HepG2 (cell line): ENCODE measurements around the gene FBXO24. TPM values are rescaled to one million over a fixed set of nuclear protein-coding genes. Genes with fewer than 3 reads are reported as not detected.

Source experiments
- EHMT2 ChIP-seq: fragments of 200-600 bp; sonication (generic); IDR thresholded peaks from 2 replicates; pipeline ENCODE4 v1.7.0; 2017; ENCODE audit warnings: antibody characterized with exemption, low read depth, low read length, borderline replicate concordance
- HOXA7 ChIP-seq: sonication (generic); formaldehyde crosslinking; IDR thresholded peaks from 2 replicates; pipeline ENCODE4 v1.8.1; 2022; ENCODE audit warnings: mild to moderate bottlenecking, missing genetic modification reagents, moderate library complexity
- SAP130 ChIP-seq: IDR thresholded peaks from 2 replicates; pipeline ENCODE4 v1.6.1; 2016; ENCODE audit warnings: low read depth
- SNAPC2 ChIP-seq: sonication (generic); formaldehyde crosslinking; IDR thresholded peaks from 2 replicates; pipeline ENCODE4 v1.8.1; 2022; ENCODE audit warnings: mild to moderate bottlenecking, missing genetic modification reagents
- SP4 ChIP-seq: sonication (generic); formaldehyde crosslinking; IDR thresholded peaks from 2 replicates; pipeline ENCODE4 v1.8.1; 2023; ENCODE audit warnings: mild to moderate bottlenecking, missing genetic modification reagents
- ZNF282 ChIP-seq: fragments of 450-650 bp; IDR thresholded peaks from 2 replicates; pipeline ENCODE4 v1.6.1; 2018; ENCODE audit not compliant: partially characterized antibody
- ZNF484 ChIP-seq: sonication (generic); formaldehyde crosslinking; IDR thresholded peaks from 2 replicates; pipeline ENCODE4 v1.5.1; 2020; ENCODE audit warnings: mild to moderate bottlenecking, low read depth, missing genetic modification reagents, borderline replicate concordance
- ZNF629 ChIP-seq: sonication (generic); formaldehyde crosslinking; conservative IDR thresholded peaks from 2 replicates; pipeline ENCODE4 v1.5.0; 2020; ENCODE audit warnings: missing genetic modification reagents
- ZNF782 ChIP-seq: sonication (generic); formaldehyde crosslinking; IDR thresholded peaks from 2 replicates; pipeline ENCODE4 v1.4.0; 2020; ENCODE audit warnings: missing genetic modification reagents, mild to moderate bottlenecking, borderline replicate concordance
- ZNF839 ChIP-seq: sonication (generic); formaldehyde crosslinking; IDR thresholded peaks from 2 replicates; pipeline ENCODE4 v1.4.0; 2020; ENCODE audit warnings: missing genetic modification reagents, mild to moderate bottlenecking, borderline replicate concordance
- polyA plus RNA-seq, 8 experiments: library from polyadenylated mRNA; depleted of rRNA in 3 of 8; stranded (reverse) in 7 of 8; unstranded in 1 of 8; fragments of >200 nt; fragmentation: Illumina TruSeq in 4 of 8; extraction: Trizol in 4 of 8; gene quantifications; 2 replicates each; pipeline versions ENCODE4 v1.2.1 to v1.2.3, GENCODE V29; 2011 to 2016; ENCODE audit warnings: low read depth in 4 of 8, missing spikeins in 1 of 8, mixed read lengths in 1 of 8; ENCODE audit not compliant: insufficient read depth in 1 of 8
- total RNA-seq, 5 experiments: library from RNA; depleted of rRNA; stranded (reverse); fragments of >200 nt; fragmentation: Illumina TruSeq; extraction: Trizol; gene quantifications; 2 replicates each; pipeline ENCODE4 v1.2.3, GENCODE V29; 2016; ENCODE audit warnings: low read depth in 1 of 5
- TF ChIP-seq, protein P1 (sequence below): sonication (generic); formaldehyde crosslinking; IDR thresholded peaks from 2 replicates; pipeline ENCODE4 v1.4.0; 2020; ENCODE audit warnings: missing genetic modification reagents
- TF ChIP-seq, protein P2 (sequence below): sonication (generic); formaldehyde crosslinking; IDR thresholded peaks from 2 replicates; pipeline ENCODE4 v1.4.0; 2020; ENCODE audit warnings: missing genetic modification reagents
- TF ChIP-seq, protein P3 (sequence below): sonication (generic); formaldehyde crosslinking; IDR thresholded peaks from 2 replicates; pipeline ENCODE4 v1.4.0; 2020; ENCODE audit warnings: missing genetic modification reagents
- TF ChIP-seq, protein P4 (sequence below): sonication (generic); formaldehyde crosslinking; IDR thresholded peaks from 2 replicates; pipeline ENCODE4 v1.4.0; 2020; ENCODE audit warnings: missing genetic modification reagents

Gene FBXO24
- total and polyA plus RNA-seq, 2 of the 13 experiments (the other 11 are each of a cell fraction or from before 2014, with no cell fraction given) = 0.20 to 0.55 TPM

DNA sequence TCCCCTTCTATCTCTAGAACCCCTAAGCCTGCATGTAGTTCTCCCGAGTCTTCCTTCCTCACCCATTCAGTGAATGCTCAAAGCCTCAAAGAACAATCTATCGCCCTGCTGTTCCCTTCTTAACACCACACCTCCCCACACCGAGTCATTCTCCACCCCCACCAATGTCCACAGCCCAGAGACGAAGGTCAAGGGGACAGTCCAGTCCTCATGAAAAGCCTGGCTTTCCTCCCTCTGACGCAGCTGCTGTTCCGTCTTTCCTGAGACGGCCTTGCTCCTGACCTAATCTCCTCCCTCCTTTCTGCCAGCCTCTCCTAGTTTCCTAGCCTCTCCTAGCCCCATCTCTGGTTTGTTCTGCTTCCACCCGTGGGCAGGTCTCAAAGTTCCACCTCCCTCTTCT lies 35.4 kb downstream of the FBXO24 start (continued):
- TF ChIP-seq, protein P1, sequence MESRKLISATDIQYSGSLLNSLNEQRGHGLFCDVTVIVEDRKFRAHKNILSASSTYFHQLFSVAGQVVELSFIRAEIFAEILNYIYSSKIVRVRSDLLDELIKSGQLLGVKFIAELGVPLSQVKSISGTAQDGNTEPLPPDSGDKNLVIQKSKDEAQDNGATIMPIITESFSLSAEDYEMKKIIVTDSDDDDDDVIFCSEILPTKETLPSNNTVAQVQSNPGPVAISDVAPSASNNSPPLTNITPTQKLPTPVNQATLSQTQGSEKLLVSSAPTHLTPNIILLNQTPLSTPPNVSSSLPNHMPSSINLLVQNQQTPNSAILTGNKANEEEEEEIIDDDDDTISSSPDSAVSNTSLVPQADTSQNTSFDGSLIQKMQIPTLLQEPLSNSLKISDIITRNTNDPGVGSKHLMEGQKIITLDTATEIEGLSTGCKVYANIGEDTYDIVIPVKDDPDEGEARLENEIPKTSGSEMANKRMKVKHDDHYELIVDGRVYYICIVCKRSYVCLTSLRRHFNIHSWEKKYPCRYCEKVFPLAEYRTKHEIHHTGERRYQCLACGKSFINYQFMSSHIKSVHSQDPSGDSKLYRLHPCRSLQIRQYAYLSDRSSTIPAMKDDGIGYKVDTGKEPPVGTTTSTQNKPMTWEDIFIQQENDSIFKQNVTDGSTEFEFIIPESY (CRISPR knock-in tag) = 0 out of 2 replicates have a peak, but pooled peaks have one; percentile 6
- TF ChIP-seq ZNF839 (CRISPR knock-in tag) = no peak
- no peak for TF ChIP-seq ZNF282
- TF ChIP-seq EHMT2 = no peak
- TF ChIP-seq, protein P2, sequence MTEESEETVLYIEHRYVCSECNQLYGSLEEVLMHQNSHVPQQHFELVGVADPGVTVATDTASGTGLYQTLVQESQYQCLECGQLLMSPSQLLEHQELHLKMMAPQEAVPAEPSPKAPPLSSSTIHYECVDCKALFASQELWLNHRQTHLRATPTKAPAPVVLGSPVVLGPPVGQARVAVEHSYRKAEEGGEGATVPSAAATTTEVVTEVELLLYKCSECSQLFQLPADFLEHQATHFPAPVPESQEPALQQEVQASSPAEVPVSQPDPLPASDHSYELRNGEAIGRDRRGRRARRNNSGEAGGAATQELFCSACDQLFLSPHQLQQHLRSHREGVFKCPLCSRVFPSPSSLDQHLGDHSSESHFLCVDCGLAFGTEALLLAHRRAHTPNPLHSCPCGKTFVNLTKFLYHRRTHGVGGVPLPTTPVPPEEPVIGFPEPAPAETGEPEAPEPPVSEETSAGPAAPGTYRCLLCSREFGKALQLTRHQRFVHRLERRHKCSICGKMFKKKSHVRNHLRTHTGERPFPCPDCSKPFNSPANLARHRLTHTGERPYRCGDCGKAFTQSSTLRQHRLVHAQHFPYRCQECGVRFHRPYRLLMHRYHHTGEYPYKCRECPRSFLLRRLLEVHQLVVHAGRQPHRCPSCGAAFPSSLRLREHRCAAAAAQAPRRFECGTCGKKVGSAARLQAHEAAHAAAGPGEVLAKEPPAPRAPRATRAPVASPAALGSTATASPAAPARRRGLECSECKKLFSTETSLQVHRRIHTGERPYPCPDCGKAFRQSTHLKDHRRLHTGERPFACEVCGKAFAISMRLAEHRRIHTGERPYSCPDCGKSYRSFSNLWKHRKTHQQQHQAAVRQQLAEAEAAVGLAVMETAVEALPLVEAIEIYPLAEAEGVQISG (CRISPR knock-in tag) = no peak
- TF ChIP-seq HOXA7 (CRISPR knock-in tag) = no peak
- TF ChIP-seq ZNF782 (CRISPR knock-in tag) = no peak
- no peak for TF ChIP-seq SNAPC2
- TF ChIP-seq SAP130 (CRISPR knock-in tag) = peak; percentile 43
- no peak for TF ChIP-seq ZNF484 (CRISPR knock-in tag)
- TF ChIP-seq, protein P3, sequence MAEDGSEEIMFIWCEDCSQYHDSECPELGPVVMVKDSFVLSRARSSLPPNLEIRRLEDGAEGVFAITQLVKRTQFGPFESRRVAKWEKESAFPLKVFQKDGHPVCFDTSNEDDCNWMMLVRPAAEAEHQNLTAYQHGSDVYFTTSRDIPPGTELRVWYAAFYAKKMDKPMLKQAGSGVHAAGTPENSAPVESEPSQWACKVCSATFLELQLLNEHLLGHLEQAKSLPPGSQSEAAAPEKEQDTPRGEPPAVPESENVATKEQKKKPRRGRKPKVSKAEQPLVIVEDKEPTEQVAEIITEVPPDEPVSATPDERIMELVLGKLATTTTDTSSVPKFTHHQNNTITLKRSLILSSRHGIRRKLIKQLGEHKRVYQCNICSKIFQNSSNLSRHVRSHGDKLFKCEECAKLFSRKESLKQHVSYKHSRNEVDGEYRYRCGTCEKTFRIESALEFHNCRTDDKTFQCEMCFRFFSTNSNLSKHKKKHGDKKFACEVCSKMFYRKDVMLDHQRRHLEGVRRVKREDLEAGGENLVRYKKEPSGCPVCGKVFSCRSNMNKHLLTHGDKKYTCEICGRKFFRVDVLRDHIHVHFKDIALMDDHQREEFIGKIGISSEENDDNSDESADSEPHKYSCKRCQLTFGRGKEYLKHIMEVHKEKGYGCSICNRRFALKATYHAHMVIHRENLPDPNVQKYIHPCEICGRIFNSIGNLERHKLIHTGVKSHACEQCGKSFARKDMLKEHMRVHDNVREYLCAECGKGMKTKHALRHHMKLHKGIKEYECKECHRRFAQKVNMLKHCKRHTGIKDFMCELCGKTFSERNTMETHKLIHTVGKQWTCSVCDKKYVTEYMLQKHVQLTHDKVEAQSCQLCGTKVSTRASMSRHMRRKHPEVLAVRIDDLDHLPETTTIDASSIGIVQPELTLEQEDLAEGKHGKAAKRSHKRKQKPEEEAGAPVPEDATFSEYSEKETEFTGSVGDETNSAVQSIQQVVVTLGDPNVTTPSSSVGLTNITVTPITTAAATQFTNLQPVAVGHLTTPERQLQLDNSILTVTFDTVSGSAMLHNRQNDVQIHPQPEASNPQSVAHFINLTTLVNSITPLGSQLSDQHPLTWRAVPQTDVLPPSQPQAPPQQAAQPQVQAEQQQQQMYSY (CRISPR knock-in tag) = no peak
- TF ChIP-seq, protein P4, sequence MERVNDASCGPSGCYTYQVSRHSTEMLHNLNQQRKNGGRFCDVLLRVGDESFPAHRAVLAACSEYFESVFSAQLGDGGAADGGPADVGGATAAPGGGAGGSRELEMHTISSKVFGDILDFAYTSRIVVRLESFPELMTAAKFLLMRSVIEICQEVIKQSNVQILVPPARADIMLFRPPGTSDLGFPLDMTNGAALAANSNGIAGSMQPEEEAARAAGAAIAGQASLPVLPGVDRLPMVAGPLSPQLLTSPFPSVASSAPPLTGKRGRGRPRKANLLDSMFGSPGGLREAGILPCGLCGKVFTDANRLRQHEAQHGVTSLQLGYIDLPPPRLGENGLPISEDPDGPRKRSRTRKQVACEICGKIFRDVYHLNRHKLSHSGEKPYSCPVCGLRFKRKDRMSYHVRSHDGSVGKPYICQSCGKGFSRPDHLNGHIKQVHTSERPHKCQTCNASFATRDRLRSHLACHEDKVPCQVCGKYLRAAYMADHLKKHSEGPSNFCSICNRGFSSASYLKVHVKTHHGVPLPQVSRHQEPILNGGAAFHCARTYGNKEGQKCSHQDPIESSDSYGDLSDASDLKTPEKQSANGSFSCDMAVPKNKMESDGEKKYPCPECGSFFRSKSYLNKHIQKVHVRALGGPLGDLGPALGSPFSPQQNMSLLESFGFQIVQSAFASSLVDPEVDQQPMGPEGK (CRISPR knock-in tag) = peak; percentile 53
- TF ChIP-seq SP4 (CRISPR knock-in tag) = peak; percentile 38; the same call in 1 of the 2 replicates
- no peak for TF ChIP-seq ZNF629 (CRISPR knock-in tag)
